ENCODE measurements around the gene ABCC1.

DNA sequence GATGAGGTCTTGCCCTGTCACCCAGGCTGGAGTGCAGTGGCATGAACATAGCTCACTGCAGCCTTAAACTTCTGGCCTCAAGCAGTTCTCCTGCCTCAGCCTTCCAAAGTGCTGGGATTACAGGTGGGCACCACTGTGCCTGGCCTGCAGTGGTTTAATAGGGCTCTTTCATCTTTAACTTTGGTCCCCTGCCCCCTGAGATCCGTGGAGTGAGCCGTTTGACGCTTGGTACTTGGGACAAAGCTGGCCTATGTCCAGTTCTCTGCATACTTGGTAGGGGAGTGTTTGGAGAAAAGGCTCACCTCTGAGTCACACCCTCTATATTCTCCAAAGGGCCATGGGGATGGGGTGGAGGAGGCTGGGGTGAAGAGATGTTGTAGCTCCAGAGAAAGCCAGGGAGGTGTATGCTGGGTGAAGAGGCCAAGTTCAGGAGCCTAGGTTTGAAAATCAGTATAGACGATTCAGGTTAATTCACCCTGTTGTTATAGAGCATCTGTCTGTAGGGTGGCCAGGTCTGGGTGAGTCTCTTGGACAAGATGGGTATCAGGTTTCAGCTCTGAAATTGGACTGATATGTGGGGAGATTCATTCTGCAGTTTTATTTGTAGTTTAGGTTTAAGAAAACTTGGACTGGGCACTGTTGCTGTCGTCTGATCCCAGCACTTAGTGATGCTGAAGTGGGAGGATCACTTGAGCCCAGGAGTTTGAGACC, 17.6 kb downstream of the ABCC1 start:
- TF ChIP-seq, protein P1, sequence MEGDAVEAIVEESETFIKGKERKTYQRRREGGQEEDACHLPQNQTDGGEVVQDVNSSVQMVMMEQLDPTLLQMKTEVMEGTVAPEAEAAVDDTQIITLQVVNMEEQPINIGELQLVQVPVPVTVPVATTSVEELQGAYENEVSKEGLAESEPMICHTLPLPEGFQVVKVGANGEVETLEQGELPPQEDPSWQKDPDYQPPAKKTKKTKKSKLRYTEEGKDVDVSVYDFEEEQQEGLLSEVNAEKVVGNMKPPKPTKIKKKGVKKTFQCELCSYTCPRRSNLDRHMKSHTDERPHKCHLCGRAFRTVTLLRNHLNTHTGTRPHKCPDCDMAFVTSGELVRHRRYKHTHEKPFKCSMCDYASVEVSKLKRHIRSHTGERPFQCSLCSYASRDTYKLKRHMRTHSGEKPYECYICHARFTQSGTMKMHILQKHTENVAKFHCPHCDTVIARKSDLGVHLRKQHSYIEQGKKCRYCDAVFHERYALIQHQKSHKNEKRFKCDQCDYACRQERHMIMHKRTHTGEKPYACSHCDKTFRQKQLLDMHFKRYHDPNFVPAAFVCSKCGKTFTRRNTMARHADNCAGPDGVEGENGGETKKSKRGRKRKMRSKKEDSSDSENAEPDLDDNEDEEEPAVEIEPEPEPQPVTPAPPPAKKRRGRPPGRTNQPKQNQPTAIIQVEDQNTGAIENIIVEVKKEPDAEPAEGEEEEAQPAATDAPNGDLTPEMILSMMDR (IDR thresholded peaks at IDR 0.05): no peak
- TF ChIP-seq POLR2A (IDR thresholded peaks at IDR 0.05): no peak

All from Peyer's patch (tissue), 4 donors.